HUDEP-2 (cell line): Measurements from ENCODE around the gene ECI2.
"Not testable (repeated sequence)": the region's sequence is repeated elsewhere in the genome, so short reads cannot be mapped to it uniquely, and the experiment has no call there.

Source experiments
- DNase-seq, 76 experiments: peaks; one replicate each; lab custom pipeline; 2025; ENCODE audit not compliant: unreplicated experiment in 76 of 76; lab: John Stamatoyannopoulos, UW

The ECI2 gene

GRCh38 chr6:4105980-4106536 is 29.3 kb downstream of the ECI2 start:
- no peak for DNase-seq

GRCh38 chr6:4103929-4104328 is 31.4 kb downstream of the ECI2 start:
- DNase-seq = no peak

GRCh38 chr6:4102687-4103244 is 32.6 kb downstream of the ECI2 start:
- DNase-seq = no peak

- no peak for DNase-seq
Observed at GRCh38 chr6:4101298-4101697, 34.1 kb downstream of the ECI2 start.

GRCh38 chr6:4100655-4101054 is 34.7 kb downstream of the ECI2 start:
- DNase-seq = no peak

- DNase-seq = no peak
Observed at GRCh38 chr6:4093288-4093687, 42.1 kb downstream of the ECI2 start.

GRCh38 chr6:4091941-4092340 is 43.4 kb downstream of the ECI2 start:
- no peak for DNase-seq

GRCh38 chr6:4090043-4090442 is 45.3 kb downstream of the ECI2 start:
- DNase-seq = not testable (repeated sequence)

- DNase-seq = no peak
Observed at GRCh38 chr6:4088704-4089103, 46.7 kb downstream of the ECI2 start.

- DNase-seq = no peak
Observed at GRCh38 chr6:4085332-4085700, 50.1 kb downstream of the ECI2 start.

- no peak for DNase-seq
Observed at GRCh38 chr6:4084444-4085331, 50.7 kb downstream of the ECI2 start.

GRCh38 chr6:4078691-4079471 is 56.5 kb downstream of the ECI2 start, which contains the start of gene FAM217A:
Gene FAM217A, minus strand, starts transcription at chr6:4079137. Its CDS starts 1,723 bp downstream, at chr6:4077414.
- DNase-seq = no peak

- DNase-seq = no peak
Observed at GRCh38 chr6:4074478-4075235, 60.7 kb downstream of the ECI2 start.

GRCh38 chr6:4071330-4071729 is 64.0 kb downstream of the ECI2 start:
- no peak for DNase-seq

- DNase-seq = no peak
Observed at GRCh38 chr6:4069199-4069598, 66.2 kb downstream of the ECI2 start.

GRCh38 chr6:4067673-4068072 is 67.7 kb downstream of the ECI2 start:
- DNase-seq = no peak

- DNase-seq = no peak
Observed at GRCh38 chr6:4066029-4066755, 69.2 kb downstream of the ECI2 start.
